Liver (tissue), 9 donors: ENCODE measurements around the gene NKD2. TPM values are rescaled to one million over a fixed set of nuclear protein-coding genes. Genes with fewer than 3 reads are reported as not detected.

ENCODE experiments used
- DNase-seq: peaks from one replicate; pipeline ENCODE4 v3.0.0-alpha.2; 2017; ENCODE audit warnings: low spot score
- H3K27ac ChIP-seq, 2 donors: one replicate each; pipeline ENCODE4 v1.7.0; 2013; ENCODE audit warnings: inconsistent platforms in 2 of 2, low read length in 2 of 2, control low read depth in 1 of 2, low read depth in 1 of 2, mild to moderate bottlenecking in 1 of 2
- H3K27me3 ChIP-seq, 4 donors: one replicate each; pipeline versions ENCODE4 v1.6.1 to v1.7.0; 2013; ENCODE audit warnings: low read length in 3 of 4, inconsistent platforms in 1 of 4, mild to moderate bottlenecking in 1 of 4, moderate library complexity in 1 of 4; ENCODE audit not compliant: control insufficient read depth in 4 of 4, insufficient read depth in 4 of 4
- H3K36me3 ChIP-seq, 4 donors: one replicate each; pipeline versions ENCODE4 v1.6.1 to v1.7.0; 2013; ENCODE audit warnings: low read length in 3 of 4, mild to moderate bottlenecking in 3 of 4, low read depth in 1 of 4, moderate library complexity in 1 of 4; ENCODE audit not compliant: control insufficient read depth in 4 of 4, insufficient read depth in 3 of 4
- H3K4me1 ChIP-seq, 4 donors: one replicate each; pipeline versions ENCODE4 v1.6.1 to v1.7.0; 2013; ENCODE audit warnings: low read length in 3 of 4, mild to moderate bottlenecking in 3 of 4, moderate library complexity in 1 of 4; ENCODE audit not compliant: control insufficient read depth in 4 of 4, insufficient read depth in 4 of 4
- H3K4me3 ChIP-seq, 3 donors: one replicate each; pipeline versions ENCODE4 v1.6.1 to v1.7.0; 2013; ENCODE audit warnings: low read length in 3 of 3, control low read depth in 1 of 3, low read depth in 1 of 3, mild to moderate bottlenecking in 1 of 3
- H3K9ac ChIP-seq, 2 donors: one replicate each; pipeline ENCODE4 v1.7.0; 2013; ENCODE audit warnings: low read length in 2 of 2, mild to moderate bottlenecking in 2 of 2, moderate library complexity in 2 of 2, control low read depth in 1 of 2, low read depth in 1 of 2
- H3K9me3 ChIP-seq, 4 donors: one replicate each; pipeline versions ENCODE4 v1.6.1 to v1.7.0; 2013; ENCODE audit warnings: low read length in 3 of 4; ENCODE audit not compliant: control insufficient read depth in 4 of 4
- EGR1 ChIP-seq, 2 donors: IDR thresholded peaks; 2 replicates each; pipeline ENCODE4 v1.6.1; 2016 to 2018; ENCODE audit warnings: antibody characterized with exemption in 2 of 2, low read depth in 2 of 2
- FOXA2 ChIP-seq: IDR thresholded peaks from 2 replicates; pipeline ENCODE4 v1.6.1; 2016; ENCODE audit warnings: antibody characterized with exemption
- GABPA ChIP-seq, 2 donors: IDR thresholded peaks in 1 of 2; conservative IDR thresholded peaks in 1 of 2; 2 replicates each; pipeline ENCODE4 v1.6.1; 2016; ENCODE audit warnings: antibody characterized with exemption in 2 of 2, mild to moderate bottlenecking in 1 of 2, moderate library complexity in 1 of 2
- HNF4A ChIP-seq, 2 donors: conservative IDR thresholded peaks; 2 replicates each; pipeline ENCODE4 v1.6.1; 2016; ENCODE audit warnings: antibody characterized with exemption in 2 of 2, mild to moderate bottlenecking in 2 of 2
- HNF4G ChIP-seq: IDR thresholded peaks from 2 replicates; pipeline ENCODE4 v1.6.1; 2016; ENCODE audit warnings: antibody characterized with exemption
- JUND ChIP-seq, 2 donors: IDR thresholded peaks; 2 replicates each; pipeline ENCODE4 v1.6.1; 2016; ENCODE audit warnings: antibody characterized with exemption in 2 of 2
- NR2F2 ChIP-seq: IDR thresholded peaks from 2 replicates; pipeline ENCODE4 v1.6.1; 2016; ENCODE audit warnings: antibody characterized with exemption
- RAD21 ChIP-seq, 2 donors: IDR thresholded peaks; 2 replicates each; pipeline ENCODE4 v1.6.1; 2016; ENCODE audit warnings: antibody characterized with exemption in 2 of 2, mild to moderate bottlenecking in 2 of 2
- RXRA ChIP-seq, 2 donors: IDR thresholded peaks; 2 replicates each; pipeline ENCODE4 v1.6.1; 2017 to 2018; ENCODE audit warnings: antibody characterized with exemption in 2 of 2, mild to moderate bottlenecking in 1 of 2
- SP1 ChIP-seq: IDR thresholded peaks from 2 replicates; pipeline ENCODE4 v1.6.1; 2018; ENCODE audit warnings: antibody characterized with exemption, mild to moderate bottlenecking
- TAF1 ChIP-seq: conservative IDR thresholded peaks from 2 replicates; pipeline ENCODE4 v1.6.1; 2016; ENCODE audit warnings: antibody characterized with exemption, mild to moderate bottlenecking
- YY1 ChIP-seq: IDR thresholded peaks from 2 replicates; pipeline ENCODE4 v1.6.1; 2016; ENCODE audit warnings: antibody characterized with exemption, mild to moderate bottlenecking
- WGBS: extraction: QIAGEN DNeasy Blood & Tissue Kit; methylation state at CpG from one replicate; pipeline ENCODE4 v1.1.7; 2013; 5-methylcytosine and 5-hydroxymethylcytosine counted together
- polyA plus RNA-seq, 2 donors: library from polyadenylated mRNA; stranded (reverse) in 1 of 2; unstranded in 1 of 2; fragments of 200-250 nt in 1 of 2; fragments of >200 nt in 1 of 2; fragmentation: Nextera tagmentation in 1 of 2; extraction: Ambion mirVana in 1 of 2; gene quantifications; one replicate each; pipeline versions ENCODE4 v1.2.1 to v1.2.3, GENCODE V29; 2013 to 2015
- total RNA-seq, 2 donors: library from RNA; depleted of rRNA; stranded (reverse); fragments of >200 nt; gene quantifications; one replicate each; pipeline ENCODE4 v1.2.3, GENCODE V29; 2014
- TF ChIP-seq, protein P1 (sequence below): IDR thresholded peaks from 2 replicates; pipeline ENCODE4 v1.6.1; 2016; ENCODE audit warnings: antibody characterized with exemption
- TF ChIP-seq, protein P2 (sequence below): IDR thresholded peaks from 2 replicates; pipeline ENCODE4 v1.6.1; 2016; ENCODE audit warnings: antibody characterized with exemption, mild to moderate bottlenecking
- TF ChIP-seq, protein P3 (sequence below): fragments of 150-350 bp; IDR thresholded peaks from 2 replicates; pipeline ENCODE4 v1.5.1; 2017; ENCODE audit warnings: improper control_type of control experiment, low read depth, low read length; ENCODE audit not compliant: missing input control
- TF ChIP-seq, protein P4 (sequence below): IDR thresholded peaks from 2 replicates; pipeline ENCODE4 v1.6.1; 2016; ENCODE audit warnings: antibody characterized with exemption
- TF ChIP-seq, protein P5 (sequence below): IDR thresholded peaks from 2 replicates; pipeline ENCODE4 v1.6.1; 2016; ENCODE audit warnings: antibody characterized with exemption
- donor health status: healthy.
- donor health status: healthy.
- donor health status: healthy.
- donor health status: healthy.
- donor health status: healthy.

Gene NKD2
- total and polyA plus RNA-seq, 4 donors: 0.09 to 1.3 (median 0.42) TPM

DNA sequence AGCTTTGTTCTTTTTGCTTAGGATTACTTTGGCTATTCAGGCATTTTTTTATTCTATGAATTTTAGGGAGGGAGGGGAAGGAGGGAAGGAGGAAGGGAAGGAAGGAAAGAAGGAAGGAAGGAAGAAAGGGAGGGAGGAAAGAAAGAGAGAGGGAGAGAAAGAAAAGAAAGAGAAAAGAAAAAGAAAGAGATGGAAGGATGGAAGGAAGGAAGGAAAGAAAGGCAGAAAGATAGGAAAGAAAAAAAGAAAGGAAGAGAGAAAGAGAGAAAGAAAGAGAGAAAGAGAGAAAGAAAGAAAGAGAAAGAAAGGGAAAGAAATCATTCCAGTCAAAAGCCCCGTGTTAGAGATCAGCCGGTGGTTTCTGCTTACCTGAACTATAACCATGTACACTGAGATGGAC is 20.8 kb upstream of the NKD2 start (continued):
- TF ChIP-seq HNF4A (conservative IDR thresholded peaks at IDR 0.05) (no peak), EGR1 (IDR thresholded peaks at IDR 0.05; ENCODE audit: low read depth in 2 of 2) (no peak)

DNA sequence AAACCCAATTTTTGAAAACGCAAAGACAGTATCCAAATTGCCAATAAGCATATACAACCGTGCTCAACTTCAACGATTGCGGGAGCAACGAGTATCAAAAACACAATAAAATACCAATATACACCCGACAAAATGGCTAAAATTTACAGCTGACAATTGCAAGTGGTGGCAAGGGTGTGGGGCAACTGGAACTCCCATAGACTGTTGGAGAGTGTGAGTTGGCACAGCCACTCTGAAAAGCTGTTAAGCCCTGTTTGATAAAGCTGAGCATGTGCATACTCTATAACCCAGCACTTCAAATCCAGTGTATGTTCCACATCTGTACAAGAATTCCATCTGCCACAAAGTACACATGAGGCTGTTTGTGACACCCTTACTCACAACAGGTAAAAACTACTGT is 20.3 kb upstream of the NKD2 start:
- TF ChIP-seq, protein P1, sequence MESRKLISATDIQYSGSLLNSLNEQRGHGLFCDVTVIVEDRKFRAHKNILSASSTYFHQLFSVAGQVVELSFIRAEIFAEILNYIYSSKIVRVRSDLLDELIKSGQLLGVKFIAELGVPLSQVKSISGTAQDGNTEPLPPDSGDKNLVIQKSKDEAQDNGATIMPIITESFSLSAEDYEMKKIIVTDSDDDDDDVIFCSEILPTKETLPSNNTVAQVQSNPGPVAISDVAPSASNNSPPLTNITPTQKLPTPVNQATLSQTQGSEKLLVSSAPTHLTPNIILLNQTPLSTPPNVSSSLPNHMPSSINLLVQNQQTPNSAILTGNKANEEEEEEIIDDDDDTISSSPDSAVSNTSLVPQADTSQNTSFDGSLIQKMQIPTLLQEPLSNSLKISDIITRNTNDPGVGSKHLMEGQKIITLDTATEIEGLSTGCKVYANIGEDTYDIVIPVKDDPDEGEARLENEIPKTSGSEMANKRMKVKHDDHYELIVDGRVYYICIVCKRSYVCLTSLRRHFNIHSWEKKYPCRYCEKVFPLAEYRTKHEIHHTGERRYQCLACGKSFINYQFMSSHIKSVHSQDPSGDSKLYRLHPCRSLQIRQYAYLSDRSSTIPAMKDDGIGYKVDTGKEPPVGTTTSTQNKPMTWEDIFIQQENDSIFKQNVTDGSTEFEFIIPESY: no peak
- TF ChIP-seq RXRA (IDR thresholded peaks at IDR 0.05): no peak
- TF ChIP-seq HNF4A (conservative IDR thresholded peaks at IDR 0.05): no peak
- TF ChIP-seq TAF1: no peak
- no peak for TF ChIP-seq JUND (IDR thresholded peaks at IDR 0.05)
- no peak for TF ChIP-seq FOXA2
- TF ChIP-seq RAD21 (IDR thresholded peaks at IDR 0.05): no peak
- TF ChIP-seq, protein P2, sequence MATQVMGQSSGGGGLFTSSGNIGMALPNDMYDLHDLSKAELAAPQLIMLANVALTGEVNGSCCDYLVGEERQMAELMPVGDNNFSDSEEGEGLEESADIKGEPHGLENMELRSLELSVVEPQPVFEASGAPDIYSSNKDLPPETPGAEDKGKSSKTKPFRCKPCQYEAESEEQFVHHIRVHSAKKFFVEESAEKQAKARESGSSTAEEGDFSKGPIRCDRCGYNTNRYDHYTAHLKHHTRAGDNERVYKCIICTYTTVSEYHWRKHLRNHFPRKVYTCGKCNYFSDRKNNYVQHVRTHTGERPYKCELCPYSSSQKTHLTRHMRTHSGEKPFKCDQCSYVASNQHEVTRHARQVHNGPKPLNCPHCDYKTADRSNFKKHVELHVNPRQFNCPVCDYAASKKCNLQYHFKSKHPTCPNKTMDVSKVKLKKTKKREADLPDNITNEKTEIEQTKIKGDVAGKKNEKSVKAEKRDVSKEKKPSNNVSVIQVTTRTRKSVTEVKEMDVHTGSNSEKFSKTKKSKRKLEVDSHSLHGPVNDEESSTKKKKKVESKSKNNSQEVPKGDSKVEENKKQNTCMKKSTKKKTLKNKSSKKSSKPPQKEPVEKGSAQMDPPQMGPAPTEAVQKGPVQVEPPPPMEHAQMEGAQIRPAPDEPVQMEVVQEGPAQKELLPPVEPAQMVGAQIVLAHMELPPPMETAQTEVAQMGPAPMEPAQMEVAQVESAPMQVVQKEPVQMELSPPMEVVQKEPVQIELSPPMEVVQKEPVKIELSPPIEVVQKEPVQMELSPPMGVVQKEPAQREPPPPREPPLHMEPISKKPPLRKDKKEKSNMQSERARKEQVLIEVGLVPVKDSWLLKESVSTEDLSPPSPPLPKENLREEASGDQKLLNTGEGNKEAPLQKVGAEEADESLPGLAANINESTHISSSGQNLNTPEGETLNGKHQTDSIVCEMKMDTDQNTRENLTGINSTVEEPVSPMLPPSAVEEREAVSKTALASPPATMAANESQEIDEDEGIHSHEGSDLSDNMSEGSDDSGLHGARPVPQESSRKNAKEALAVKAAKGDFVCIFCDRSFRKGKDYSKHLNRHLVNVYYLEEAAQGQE: no peak
- TF ChIP-seq, protein P3, sequence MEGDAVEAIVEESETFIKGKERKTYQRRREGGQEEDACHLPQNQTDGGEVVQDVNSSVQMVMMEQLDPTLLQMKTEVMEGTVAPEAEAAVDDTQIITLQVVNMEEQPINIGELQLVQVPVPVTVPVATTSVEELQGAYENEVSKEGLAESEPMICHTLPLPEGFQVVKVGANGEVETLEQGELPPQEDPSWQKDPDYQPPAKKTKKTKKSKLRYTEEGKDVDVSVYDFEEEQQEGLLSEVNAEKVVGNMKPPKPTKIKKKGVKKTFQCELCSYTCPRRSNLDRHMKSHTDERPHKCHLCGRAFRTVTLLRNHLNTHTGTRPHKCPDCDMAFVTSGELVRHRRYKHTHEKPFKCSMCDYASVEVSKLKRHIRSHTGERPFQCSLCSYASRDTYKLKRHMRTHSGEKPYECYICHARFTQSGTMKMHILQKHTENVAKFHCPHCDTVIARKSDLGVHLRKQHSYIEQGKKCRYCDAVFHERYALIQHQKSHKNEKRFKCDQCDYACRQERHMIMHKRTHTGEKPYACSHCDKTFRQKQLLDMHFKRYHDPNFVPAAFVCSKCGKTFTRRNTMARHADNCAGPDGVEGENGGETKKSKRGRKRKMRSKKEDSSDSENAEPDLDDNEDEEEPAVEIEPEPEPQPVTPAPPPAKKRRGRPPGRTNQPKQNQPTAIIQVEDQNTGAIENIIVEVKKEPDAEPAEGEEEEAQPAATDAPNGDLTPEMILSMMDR: no peak
- TF ChIP-seq NR2F2: no peak
- TF ChIP-seq, protein P4, sequence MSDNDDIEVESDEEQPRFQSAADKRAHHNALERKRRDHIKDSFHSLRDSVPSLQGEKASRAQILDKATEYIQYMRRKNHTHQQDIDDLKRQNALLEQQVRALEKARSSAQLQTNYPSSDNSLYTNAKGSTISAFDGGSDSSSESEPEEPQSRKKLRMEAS: no peak
- TF ChIP-seq, protein P5, sequence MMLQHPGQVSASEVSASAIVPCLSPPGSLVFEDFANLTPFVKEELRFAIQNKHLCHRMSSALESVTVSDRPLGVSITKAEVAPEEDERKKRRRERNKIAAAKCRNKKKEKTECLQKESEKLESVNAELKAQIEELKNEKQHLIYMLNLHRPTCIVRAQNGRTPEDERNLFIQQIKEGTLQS: no peak
- TF ChIP-seq HNF4G: no peak
- TF ChIP-seq EGR1 (IDR thresholded peaks at IDR 0.05; ENCODE audit: low read depth in 2 of 2): no peak
- TF ChIP-seq GABPA (IDR thresholded peaks at IDR 0.05 in 1 of 2, conservative IDR thresholded peaks at IDR 0.05 in 1 of 2): no peak
- no peak for TF ChIP-seq YY1
- no peak for TF ChIP-seq SP1
- no peak for DNase-seq
- H3K36me3 ChIP-seq: no peaks in the 10 kb centered on the region
- peaks cover 0 to 4% (median 0%) of the 10 kb centered on the region in 4 donors for H3K4me1 ChIP-seq
- no peak overlapping the region for H3K9ac ChIP-seq
- H3K27me3 ChIP-seq: peaks cover 0 to 2% (median 0%) of the 10 kb centered on the region in 4 donors
- H3K9me3 ChIP-seq: peaks cover 0 to 4% (median 1%) of the 10 kb centered on the region in 4 donors
- H3K27ac ChIP-seq: no peak overlapping the region
- WGBS: 73% methylated on average over 6 of the region's 6 CpGs
- H3K4me3 ChIP-seq: no peak overlapping the region
